HepG2 (cell line): ENCODE data around the gene GDE1. TPM values are rescaled to one million over a fixed set of nuclear protein-coding genes. Genes with fewer than 3 reads are reported as not detected.

Source experiments
- ATF7-NPFF ChIP-seq: sonication (generic); formaldehyde crosslinking; IDR thresholded peaks from 2 replicates; pipeline ENCODE4 v1.8.1; 2023; ENCODE audit warnings: mild to moderate bottlenecking, low read depth, missing genetic modification reagents, moderate library complexity
- CENPBD1 ChIP-seq: sonication (generic); formaldehyde crosslinking; IDR thresholded peaks from 2 replicates; pipeline ENCODE4 v1.8.0; 2022; ENCODE audit warnings: missing genetic modification reagents, low read depth, mild to moderate bottlenecking, borderline replicate concordance
- CSRNP1 ChIP-seq: sonication (generic); formaldehyde crosslinking; IDR thresholded peaks from 2 replicates; pipeline ENCODE4 v1.8.1; 2023; ENCODE audit warnings: mild to moderate bottlenecking, missing genetic modification reagents
- ISX ChIP-seq: sonication (generic); formaldehyde crosslinking; conservative IDR thresholded peaks from 2 replicates; pipeline ENCODE4 v1.5.0; 2020; ENCODE audit warnings: missing genetic modification reagents
- KDM3A ChIP-seq: IDR thresholded peaks from 2 replicates; pipeline ENCODE4 v1.6.1; 2018; ENCODE audit warnings: low read depth, missing compliant biosample characterization
- KLF6 ChIP-seq: IDR thresholded peaks from 2 replicates; pipeline ENCODE4 v1.8.0; 2016; ENCODE audit warnings: missing biosample characterization, missing genetic modification reagents
- MAFG ChIP-seq: sonication (generic); formaldehyde crosslinking; IDR thresholded peaks from 2 replicates; pipeline ENCODE4 v1.5.1; 2020; ENCODE audit warnings: mild to moderate bottlenecking, missing genetic modification reagents
- NFATC3 ChIP-seq: sonication (generic); formaldehyde crosslinking; IDR thresholded peaks from 2 replicates; pipeline ENCODE4 v1.5.1; 2020; ENCODE audit warnings: mild to moderate bottlenecking, missing genetic modification reagents
- NR0B2 ChIP-seq: sonication (generic); formaldehyde crosslinking; IDR thresholded peaks from 2 replicates; pipeline ENCODE4 v1.4.0; 2020; ENCODE audit warnings: mild to moderate bottlenecking, missing genetic modification reagents
- RFX3 ChIP-seq: IDR thresholded peaks from 2 replicates; pipeline ENCODE4 v1.6.1; 2016; ENCODE audit warnings: missing biosample characterization, missing genetic modification reagents
- SIN3B ChIP-seq: fragments of 150-350 bp; IDR thresholded peaks from 2 replicates; pipeline ENCODE4 v1.6.1; 2014; ENCODE audit warnings: low read length
- SP1 ChIP-seq, 2 experiments: fragments of 450-650 bp in 1 of 2; sonication (generic) in 1 of 2; formaldehyde crosslinking in 1 of 2; IDR thresholded peaks; 2 replicates each; pipeline versions ENCODE4 v1.4.0 to v1.6.1; 2016 to 2020; ENCODE audit warnings: missing genetic modification reagents in 1 of 2
- SRSF1 ChIP-seq: fragments of 200-400 bp; formaldehyde crosslinking; optimal IDR thresholded peaks from 2 replicates; pipeline ENCODE3; 2017; ENCODE audit warnings: mild to moderate bottlenecking, low read depth, low read length, moderate library complexity
- ZBTB2 ChIP-seq: sonication (generic); formaldehyde crosslinking; IDR thresholded peaks from 2 replicates; pipeline ENCODE4 v1.8.0; 2022; ENCODE audit warnings: low read depth, missing genetic modification reagents
- ZNF143 ChIP-seq: sonication (generic); formaldehyde crosslinking; IDR thresholded peaks from 2 replicates; pipeline ENCODE4 v1.4.0; 2020; ENCODE audit warnings: missing genetic modification reagents
- ZNF253 ChIP-seq: sonication (generic); formaldehyde crosslinking; IDR thresholded peaks from 2 replicates; pipeline ENCODE4 v1.8.0; 2022; ENCODE audit warnings: mild to moderate bottlenecking, missing genetic modification reagents, borderline replicate concordance
- ZNF280B ChIP-seq: sonication (generic); formaldehyde crosslinking; IDR thresholded peaks from 2 replicates; pipeline ENCODE4 v1.5.0; 2020; ENCODE audit warnings: missing genetic modification reagents, mild to moderate bottlenecking, borderline replicate concordance
- ZNF335 ChIP-seq: sonication (generic); formaldehyde crosslinking; IDR thresholded peaks from 2 replicates; pipeline ENCODE4 v1.4.0; 2020; ENCODE audit warnings: missing genetic modification reagents
- ZNF576 ChIP-seq: sonication (generic); formaldehyde crosslinking; IDR thresholded peaks from 2 replicates; pipeline ENCODE4 v1.4.0; 2020; ENCODE audit warnings: mild to moderate bottlenecking, missing genetic modification reagents
- ZNF737 ChIP-seq: sonication (generic); formaldehyde crosslinking; IDR thresholded peaks from 2 replicates; pipeline ENCODE4 v1.5.0; 2020; ENCODE audit warnings: missing genetic modification reagents, mild to moderate bottlenecking, borderline replicate concordance
- ZNF777 ChIP-seq: sonication (generic); formaldehyde crosslinking; IDR thresholded peaks from 2 replicates; pipeline ENCODE4 v1.4.0; 2020; ENCODE audit warnings: missing genetic modification reagents
- ZNF780A ChIP-seq: sonication (generic); formaldehyde crosslinking; IDR thresholded peaks from 2 replicates; pipeline ENCODE4 v1.8.0; 2022; ENCODE audit warnings: mild to moderate bottlenecking, missing genetic modification reagents, moderate library complexity
- ZNF850 ChIP-seq: sonication (generic); formaldehyde crosslinking; conservative IDR thresholded peaks from 2 replicates; pipeline ENCODE4 v1.9.0; 2021; ENCODE audit warnings: mild to moderate bottlenecking, missing genetic modification reagents
- polyA plus RNA-seq, 8 experiments: library from polyadenylated mRNA; depleted of rRNA in 3 of 8; stranded (reverse) in 7 of 8; unstranded in 1 of 8; fragments of >200 nt; fragmentation: Illumina TruSeq in 4 of 8; extraction: Trizol in 4 of 8; gene quantifications; 2 replicates each; pipeline versions ENCODE4 v1.2.1 to v1.2.3, GENCODE V29; 2011 to 2016; ENCODE audit warnings: low read depth in 4 of 8, missing spikeins in 1 of 8, mixed read lengths in 1 of 8; ENCODE audit not compliant: insufficient read depth in 1 of 8
- total RNA-seq, 5 experiments: library from RNA; depleted of rRNA; stranded (reverse); fragments of >200 nt; fragmentation: Illumina TruSeq; extraction: Trizol; gene quantifications; 2 replicates each; pipeline ENCODE4 v1.2.3, GENCODE V29; 2016; ENCODE audit warnings: low read depth in 1 of 5

The GDE1 gene
- total and polyA plus RNA-seq, 2 of the 13 experiments (the other 11 are each of a cell fraction or from before 2014, with no cell fraction given), result 35.9 to 59.0 TPM

- TF ChIP-seq ZNF280B (CRISPR knock-in tag) (peak; percentile 83; the same call in 1 of the 2 replicates), ZNF253 (CRISPR knock-in tag) (no peak), ZNF576 (CRISPR knock-in tag) (no peak; the same call in 1 of the 2 replicates), KDM3A (CRISPR knock-in tag) (peak; percentile 73; the same call in 1 of the 2 replicates), KLF6 (CRISPR knock-in tag) (peak; percentile 84; the same call in 1 of the 2 replicates), ZBTB2 (no peak), SRSF1 (no peak), ZNF777 (CRISPR knock-in tag) (peak; percentile 29; the same call in 1 of the 2 replicates), ZNF143 (CRISPR knock-in tag) (peak; percentile 73), ATF7-NPFF (CRISPR knock-in tag) (peak; percentile 70; the same call in 1 of the 2 replicates), ZNF780A (CRISPR knock-in tag) (no peak), ISX (CRISPR knock-in tag) (peak; percentile 26; the same call in 1 of the 2 replicates), RFX3 (CRISPR knock-in tag) (peak; percentile 92), ZNF335 (peak; percentile 90), SIN3B (peak; percentile 79), MAFG (CRISPR knock-in tag) (peak; percentile 67; the same call in 1 of the 2 replicates), NFATC3 (CRISPR knock-in tag) (peak; percentile 68; the same call in 1 of the 2 replicates), ZNF850 (CRISPR knock-in tag) (peak; percentile 92), CSRNP1 (CRISPR knock-in tag) (peak; percentile 85), ZNF737 (CRISPR knock-in tag) (no peak), SP1 (IDR thresholded peaks at IDR 0.05) (no peak), SP1 (CRISPR knock-in tag; IDR thresholded peaks at IDR 0.05) (peak; percentile 81), CENPBD1 (CRISPR knock-in tag) (no peak; the same call in 1 of the 2 replicates), NR0B2 (CRISPR knock-in tag) (0 out of 2 replicates have a peak, but pooled peaks have one; percentile 33)
These were observed at the start of gene GDE1 (continued) for GRCh38 chr16:19521471-19522396.
